Activated CD8-positive, alpha-beta memory T cell treated with anti-CD3 and anti-CD28 coated beads, Interleukin-2, amount 50 U/mL, for 1 hour (primary cell): ENCODE measurements around the gene NKD1.

Source experiments
- DNase-seq: peaks from one replicate; pipeline ENCODE4 v3.0.0-alpha.2; 2020; ENCODE audit errors: extremely low read depth

Gene NKD1

DNA sequence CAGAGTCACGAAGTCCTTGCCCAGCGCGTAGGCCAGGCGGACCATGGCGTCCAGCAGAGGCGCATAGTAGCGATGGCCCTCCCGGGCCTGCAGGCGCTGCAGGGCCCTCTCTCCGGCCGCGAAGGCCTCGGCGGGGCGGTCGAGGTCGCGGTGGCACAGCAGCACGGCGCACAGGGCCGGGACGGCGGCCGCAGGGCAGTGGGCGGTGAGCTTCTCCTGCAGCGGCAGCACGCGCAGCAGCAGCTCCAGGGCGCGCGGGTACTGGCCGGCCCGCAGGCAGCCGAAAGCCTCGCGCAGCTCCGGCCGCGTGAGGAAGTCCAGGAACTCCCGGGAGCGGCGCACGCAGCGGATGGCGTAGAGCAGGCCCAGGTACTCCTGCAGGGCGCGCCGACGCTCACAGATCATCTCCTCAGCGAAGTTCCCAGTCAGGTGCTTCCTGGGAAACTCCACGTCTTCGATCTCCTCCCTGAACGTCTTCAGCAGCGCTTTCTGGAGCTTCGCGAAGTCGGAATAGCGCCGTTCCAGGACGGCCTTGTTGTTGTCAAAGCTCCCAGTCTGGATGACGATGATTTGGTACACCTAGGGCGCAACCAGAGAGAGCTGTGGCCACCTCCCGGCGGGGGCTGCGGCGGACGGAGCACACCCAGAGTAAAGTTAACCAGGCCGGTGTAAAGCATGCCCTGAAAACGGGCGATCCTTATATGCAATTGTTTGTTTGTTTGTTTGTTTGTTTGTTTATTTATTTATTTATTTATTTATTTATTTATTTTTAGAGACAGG lies 125.5 kb downstream of the NKD1 start:
- DNase-seq = no peak

DNA sequence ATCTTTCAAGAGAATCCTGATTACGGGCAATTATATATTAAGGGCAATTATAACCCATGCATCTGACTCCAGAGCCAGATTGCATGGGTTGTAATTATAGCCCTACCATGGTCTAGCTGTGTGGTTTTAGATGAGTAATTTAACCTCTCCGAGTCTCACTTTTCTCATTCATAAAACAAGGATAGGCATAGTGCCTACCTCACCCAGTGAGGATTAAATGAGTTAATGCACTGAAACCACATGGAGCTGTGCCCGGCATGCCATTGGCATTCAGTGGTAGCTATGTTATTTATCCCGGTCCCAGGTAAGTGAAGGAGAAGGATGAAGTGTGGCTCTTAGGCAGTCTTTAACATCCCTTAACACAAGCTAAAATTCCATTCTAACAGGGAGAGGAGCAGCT lies 126.6 kb downstream of the NKD1 start:
- no peak for DNase-seq

DNA sequence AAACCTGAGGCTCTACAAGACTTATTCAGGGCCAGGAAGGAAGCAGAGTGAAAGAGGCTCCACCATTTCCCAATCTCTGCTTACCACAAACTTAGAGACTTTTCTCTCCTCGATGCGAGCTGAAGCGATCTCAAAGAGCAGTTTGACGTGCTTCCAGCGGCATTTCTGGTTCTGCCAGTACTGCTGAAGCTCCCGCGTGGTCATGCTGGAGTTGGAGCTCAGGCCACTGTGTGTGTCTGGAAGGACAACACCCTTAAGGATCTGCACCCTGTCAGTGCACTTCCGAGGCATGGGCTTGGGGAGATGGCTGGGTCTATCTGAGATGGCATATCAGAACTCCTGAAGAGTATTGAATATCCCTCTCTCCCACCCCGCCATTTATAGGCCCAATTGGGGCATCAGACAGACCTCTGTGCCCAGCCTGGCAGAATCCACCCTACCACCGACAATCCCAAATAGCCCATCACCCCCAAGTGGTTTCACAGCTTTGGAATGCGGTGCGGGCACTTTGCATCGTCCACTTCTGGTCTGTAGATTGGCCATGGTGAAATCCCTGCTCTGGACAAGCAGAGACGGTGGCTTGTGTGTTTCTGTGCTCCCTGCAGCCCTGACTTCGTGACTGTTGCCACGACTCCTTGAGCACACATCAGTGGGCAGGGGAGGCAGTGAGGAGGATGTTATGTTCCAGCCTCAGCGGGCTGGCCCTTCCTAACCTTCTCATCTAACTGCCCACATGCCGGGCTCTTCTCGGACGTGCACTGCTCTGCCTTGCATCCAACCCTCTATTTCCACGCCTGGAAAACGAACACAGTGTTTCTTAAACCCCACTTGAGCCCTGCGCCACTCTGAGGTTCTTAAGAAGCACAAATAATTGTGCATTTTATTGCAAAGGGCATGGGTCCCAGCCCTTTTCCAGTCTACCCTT lies 127.8 kb downstream of the NKD1 start:
- no peak for DNase-seq

DNA sequence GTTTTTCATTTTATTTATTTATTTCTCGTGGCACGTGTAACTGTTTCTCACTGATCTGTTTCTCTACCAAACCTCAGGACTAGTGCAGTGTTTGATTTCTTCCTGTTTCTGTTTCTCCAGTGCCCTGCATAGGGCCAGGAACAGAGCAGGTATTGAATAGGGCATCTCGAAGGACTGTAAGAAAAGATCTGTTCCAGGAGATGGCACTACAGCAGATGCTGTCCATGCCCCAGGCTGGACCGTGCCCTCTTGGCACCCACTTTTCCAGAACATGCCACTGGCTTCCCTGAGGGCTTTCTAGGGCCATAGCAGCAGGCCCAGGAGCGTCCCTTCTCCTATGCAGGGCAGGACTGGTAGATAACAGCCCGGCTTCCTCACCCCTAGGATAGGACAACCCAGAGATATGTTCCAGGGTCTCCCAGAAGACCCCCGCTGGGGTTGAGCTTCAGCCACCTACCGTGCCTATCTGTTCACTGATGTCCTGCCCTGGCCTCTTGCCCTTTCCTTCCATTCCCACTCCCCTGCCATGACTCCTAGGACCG lies 128.6 kb downstream of the NKD1 start:
- no peak for DNase-seq

DNA sequence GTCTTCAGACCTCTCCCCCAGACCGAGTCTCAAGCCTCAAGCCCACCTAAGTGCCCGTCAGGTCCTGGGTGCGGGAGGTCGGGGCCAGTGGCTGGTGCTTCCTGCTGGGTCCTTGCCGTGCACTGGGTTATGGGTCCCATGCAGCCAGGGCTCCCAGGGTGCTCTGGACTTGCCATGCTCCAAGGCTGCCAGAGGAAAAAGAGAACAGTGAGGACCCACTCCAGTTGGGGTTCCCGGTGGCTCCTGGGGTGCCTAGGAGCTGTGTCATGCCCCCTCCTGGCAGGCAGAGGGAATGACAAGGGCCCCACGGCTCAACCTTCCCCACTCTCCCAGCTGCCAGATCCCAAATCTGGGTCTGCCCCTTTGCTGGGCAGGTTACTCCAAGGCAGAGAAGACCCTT lies 129.2 kb downstream of the NKD1 start:
- DNase-seq = no peak

DNA sequence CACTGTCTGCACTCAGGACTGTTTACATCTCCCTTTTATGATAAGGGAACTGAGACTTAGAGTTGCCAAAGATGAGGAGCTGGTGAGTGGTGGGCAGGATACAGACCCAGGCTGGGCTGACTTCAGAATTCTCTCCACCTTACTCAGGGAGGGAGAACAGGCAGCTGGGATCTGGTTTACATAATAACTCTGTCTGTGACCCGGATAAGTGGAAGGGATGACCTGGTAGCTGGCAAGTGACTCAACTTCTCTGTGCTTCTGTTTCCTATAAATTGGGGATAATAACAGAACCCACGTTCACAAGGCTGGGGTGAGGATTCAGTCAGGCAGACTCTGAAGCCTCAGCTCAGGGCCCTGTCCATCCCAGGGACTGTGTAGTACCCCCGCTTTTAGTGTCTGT lies 130.3 kb downstream of the NKD1 start:
- no peak for DNase-seq

DNA sequence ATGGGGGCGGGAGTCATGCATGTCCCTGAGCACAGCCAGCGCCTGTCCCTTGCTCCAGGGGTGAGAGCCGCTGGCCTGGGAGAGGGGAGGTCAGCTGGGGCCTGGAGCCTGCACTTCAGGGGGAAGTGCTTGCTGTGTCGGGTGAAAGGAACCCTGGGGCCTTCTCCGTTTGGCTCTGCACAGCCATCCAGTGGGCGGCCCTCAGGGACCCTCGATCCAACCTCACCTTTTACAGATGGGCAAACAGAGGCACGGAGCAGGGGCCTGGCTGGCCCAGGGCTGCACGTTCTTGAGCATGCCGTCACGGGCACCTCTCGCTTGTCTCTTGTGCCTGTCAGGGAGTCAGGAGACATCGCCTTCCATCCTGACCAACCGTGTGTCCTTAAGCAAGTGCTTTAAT lies 131.1 kb downstream of the NKD1 start:
- no peak for DNase-seq

DNA sequence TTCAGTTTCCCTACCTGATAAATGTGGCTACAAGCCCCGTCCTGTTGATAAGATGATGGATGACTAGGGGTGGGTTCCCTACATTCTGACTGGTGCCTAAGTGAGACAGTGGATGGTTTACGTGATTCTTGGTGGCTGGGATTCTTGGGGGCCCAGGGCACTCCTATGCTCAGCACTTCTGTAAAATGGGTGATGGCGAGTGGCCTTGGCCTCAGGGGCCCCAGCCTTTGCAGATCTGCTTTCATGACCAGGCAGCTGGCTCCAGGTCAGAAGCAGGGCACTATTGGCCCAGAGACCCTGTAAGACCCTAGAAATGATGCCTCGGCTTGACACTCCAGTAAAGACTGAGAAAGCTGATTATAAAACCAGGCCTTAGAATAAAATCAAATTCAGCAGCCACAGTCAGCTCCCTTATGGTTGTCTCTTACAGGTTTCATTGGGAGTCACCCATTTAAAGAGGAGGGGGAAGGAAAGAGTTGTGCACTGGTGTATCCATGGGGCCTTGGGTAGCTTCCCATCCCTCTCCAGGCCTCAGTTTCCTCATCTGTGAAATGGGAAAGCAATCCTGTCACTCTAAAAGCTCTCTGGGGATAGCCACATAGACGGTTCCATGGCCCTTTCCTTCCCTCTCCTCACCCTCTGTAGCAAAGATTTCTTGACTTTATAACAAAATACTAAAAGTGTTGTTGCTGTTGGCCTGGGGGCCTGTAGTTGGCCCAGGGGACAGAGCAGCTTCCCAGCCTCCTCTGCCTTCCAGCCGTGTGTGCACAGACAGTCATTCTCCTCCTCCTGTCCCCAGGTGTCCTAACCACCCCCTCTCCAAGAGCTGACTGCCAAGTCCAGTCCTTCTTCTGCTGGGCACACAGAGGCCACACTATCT lies 131.7 kb downstream of the NKD1 start:
- no peak for DNase-seq

DNA sequence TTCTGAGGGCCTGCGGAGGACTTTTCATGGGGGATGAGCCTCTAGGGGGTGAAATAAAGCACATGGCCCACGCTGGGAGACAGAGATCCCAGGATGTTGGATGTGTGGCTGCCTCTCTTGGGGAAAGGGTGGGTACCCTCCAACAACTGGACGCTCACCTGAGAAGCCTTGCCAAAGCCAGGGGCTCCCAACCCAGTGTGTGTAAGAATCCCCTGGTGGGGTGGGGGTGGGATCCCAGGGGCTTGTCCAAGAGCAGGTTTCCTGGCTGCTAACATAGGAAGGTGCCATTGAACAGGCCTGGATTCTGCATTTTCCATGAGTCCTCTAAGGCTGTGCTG lies 132.3 kb downstream of the NKD1 start:
- DNase-seq = no peak

DNA sequence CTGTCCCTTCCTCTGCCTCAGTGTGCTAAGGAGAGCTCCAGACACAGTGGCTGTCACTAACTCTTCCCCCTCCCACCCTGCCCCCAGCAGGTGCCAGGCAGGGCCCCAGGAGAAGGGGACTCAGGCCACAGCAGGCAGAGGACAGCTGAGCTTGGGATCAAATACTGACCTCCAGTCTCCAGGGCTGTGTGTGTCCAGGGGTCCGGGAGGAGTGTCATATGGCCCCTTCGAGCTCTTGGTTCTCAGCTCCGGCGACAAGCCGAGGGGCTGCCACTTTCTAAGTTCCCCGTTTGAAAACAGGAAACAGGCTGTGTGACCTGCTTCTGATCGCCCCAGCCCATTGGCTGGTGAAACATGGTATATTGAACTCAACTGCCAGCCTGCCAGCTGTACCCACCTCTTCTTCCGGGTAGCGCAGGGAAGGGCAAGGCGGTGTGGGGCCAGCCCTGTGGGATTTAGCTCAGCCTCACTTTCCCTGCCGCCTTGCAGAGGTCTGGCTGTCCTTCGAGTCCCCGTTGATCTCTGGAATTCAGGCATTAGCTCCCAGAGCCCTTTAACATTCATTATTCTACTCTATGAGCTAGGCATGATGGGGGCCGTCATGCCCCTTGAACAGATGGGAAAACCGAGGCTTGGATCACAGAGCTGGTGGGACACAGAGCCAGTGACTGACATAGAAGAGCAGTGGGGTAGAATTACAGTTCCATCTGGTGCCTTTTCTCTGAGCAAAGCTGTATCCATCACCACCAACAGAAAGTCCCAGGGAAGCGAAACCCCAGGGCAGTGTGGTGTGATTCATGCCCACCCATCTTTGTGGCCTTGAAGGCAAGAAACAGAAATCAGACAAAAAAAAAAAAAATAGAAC lies 133.1 kb downstream of the NKD1 start, which contains the start of gene SNX20:
Gene SNX20 (minus strand): TSS at position 292 of the 865 bp plus-strand sequence. CDS start 3,786 bp downstream, outside the sequence.
- DNase-seq = no peak

DNA sequence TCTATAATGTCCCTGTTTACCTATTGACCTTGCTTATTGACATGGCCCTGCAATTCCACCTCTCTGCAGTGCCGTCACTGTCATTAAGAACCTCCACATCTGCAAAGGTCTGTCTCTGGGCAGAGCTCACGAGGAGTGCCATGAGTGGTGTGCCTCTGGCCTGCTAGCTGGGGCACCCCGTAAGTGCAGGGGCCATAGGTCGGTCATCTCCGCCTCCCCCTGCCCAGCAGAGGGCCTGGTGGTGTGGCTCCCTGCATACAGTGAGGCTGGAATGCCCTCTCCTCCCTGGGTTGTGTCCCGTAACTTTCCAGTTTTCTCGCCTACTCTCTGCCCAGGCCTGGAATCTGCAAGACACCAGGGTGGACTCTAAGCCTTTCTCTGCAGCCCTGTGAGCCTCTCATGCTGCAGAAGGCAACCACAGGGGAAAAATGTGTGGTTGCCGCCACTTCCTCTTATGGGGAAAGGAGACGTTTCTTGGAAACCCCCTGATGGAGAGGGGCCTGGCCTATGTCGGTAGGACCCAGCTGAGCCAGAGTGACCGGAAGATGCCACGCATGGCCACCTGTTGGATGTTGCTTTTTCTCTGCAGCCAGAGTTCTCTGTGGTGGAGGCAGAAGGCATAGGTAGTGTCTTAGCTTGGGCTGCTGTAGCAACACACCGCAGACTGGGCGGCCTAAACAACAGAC lies 135.6 kb downstream of the NKD1 start:
- no peak for DNase-seq

DNA sequence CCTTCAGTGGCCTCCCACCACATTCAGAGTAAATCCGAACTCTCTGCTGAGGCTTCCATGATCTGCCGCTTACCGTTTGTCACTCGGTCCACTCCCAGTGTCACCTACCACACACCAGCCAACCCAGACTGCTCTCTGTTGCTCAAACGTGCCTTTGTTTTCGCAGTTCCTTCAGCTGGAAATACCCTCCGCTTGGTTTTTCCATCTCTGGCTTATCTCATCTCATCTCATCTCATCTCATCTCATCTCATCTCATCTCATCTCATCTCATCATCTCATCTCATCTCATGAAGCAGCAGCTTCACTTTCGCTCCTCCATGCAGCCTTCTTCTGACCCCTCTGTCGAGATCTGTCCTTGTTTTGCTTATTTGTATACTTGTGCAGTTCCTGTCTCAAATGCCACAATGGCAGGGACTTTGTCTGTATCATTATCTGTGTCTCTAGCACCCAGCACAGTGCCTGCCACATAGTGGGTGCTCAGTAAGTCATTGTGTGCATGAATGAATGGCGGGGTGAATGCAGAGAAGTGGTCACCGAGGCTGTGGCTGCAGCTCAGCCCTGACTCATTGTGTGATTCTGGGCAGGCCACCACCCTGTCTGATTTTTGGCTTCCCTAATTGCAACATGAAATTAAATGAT lies 136.7 kb downstream of the NKD1 start:
- no peak for DNase-seq

DNA sequence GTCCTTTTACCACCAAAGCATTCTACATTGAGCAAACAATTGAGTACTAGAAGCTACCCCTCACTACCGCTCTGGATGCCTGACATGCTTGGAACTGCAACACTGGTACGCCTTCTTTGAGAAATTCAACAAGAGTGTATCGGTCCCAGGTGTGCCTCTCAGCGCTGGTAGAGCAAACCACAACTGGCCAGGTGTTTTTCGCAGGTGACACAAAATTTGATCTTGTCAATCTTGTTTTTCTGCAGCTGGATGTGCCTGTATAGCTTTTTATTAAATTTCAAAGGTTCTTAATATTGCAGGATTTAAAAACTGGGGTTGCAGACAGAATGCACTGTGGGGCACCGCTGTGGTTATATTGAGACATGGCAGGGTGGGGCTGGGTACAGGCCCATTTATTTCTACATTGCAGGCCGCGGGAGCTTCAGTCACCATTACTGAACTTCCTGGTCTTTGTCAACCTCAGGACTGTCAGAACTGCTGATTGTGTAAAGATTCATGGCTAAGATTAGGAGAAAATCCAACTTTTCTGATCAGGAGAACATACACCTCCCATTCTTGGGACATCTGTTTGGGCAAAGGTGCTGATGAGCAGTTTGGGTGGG lies 137.4 kb downstream of the NKD1 start:
- no peak for DNase-seq

DNA sequence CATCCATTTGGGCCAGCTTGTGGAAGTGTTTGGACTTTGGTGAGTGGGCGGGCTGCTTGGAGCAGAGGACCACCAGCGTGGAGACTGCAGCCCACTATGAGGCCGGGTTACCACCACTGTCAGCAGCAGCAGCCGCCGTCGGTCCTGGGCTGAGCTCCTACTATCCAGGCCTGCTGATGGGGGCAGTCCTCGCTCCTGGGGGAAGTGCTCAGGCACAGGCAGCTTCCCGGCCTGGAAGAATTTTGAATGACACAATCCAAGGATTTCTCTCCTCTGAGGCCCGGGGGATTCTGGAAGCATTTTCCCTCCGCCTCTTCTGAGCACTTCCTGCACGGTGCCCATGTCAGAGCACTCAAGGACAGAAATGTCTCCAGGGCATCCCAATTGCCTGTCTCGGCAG lies 139.9 kb downstream of the NKD1 start:
- DNase-seq = no peak

DNA sequence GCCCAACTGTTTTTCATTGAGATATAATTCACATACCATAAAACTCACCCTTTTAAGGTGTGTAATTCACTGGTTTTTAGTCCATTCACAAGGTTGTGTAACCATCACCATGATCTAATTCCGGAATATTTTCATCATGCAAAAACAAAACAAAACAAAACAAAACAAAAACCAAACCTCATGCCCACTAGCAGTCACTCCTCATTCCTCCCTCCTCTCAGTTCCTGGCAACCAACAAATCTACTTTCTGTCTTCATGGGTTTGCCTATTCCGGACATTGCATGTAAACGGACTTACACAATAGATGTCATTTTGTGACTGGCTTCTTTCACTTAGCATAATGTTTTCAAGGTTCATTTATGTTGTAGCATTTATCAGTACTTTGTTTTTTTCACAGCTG lies 140.7 kb downstream of the NKD1 start:
- DNase-seq = no peak

DNA sequence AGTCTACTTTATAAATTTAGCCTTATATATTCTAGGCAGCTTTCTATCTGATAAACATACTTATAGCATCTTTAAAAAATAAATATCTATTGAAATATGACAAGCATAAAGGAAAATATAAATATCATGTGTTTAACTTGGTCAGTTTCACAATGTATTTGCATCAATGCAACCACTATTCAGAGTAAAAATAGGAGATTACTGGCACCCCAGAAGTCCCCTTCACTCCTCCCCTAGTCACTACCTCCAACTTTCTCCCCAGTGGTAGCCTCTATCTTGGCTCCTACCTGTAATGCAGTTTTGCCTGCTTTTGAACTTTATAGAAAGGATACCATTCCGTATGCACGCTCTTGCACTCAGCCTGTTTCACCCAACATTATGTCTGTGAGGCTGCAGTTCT lies 142.0 kb downstream of the NKD1 start:
- no peak for DNase-seq

DNA sequence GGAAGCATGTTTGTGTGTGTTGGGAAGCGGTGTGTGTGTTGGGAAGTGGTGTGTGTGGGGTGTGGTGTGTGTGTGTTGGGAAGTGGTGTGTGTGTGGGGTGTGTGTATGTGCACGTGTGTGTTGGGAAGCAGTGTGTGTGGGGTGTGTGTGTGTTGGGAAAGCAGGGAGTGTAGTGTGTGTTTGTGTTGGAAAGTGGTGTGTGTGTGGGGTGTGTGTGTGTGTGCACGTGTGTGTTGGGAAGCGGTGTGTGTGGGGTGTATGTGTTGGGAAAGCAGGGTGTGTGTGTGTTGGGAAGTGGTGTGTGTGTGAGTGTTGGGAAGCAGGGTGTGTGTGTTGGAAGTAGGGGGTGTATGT lies 144.4 kb downstream of the NKD1 start:
- DNase-seq = no peak

DNA sequence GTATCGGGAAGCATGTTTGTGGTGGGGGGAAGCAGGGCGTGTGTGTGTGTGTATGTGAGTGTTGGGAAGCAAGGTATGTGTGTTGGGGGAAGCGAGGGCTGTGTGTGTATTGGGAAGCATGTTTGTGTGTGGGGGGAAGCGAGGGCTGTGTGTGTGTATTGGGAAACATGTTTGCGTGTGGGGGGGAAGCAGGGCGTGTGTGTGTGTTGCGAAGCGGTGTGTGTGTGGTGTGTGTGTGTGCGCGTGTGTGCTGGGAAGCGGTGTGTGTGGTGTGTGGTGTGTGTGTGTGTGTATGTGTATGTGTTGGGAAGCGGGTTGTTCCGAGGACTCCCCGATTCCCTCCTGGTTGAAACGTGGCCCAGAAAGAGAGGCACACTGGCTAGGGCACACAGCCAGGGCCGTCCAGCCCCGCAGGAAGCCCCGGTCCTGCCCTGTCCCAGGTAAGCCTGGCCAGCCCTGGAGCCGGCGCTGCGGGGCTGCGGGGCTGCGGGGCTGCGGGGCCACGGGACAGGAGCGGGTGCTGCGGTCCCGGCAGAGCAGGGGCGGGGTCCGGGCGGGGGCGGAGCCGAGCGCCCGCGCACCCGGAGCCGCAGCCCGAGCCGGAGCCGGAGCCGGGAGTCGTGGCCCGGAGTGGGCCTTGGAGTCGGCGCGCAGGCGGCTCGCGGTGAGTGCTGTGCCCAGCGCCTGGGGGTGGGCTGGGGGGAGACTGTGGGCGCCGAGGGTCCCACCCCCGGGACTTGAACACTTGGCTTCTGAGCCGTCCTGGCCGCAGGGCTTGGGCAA lies 145.0 kb downstream of the NKD1 start, which contains the start of gene NOD2:
Gene NOD2 (plus strand): TSS at position 608 of the 783 bp plus-strand sequence. CDS start 5,890 bp downstream, outside the sequence.
- DNase-seq = no peak
